ENCODE measurements around the gene ROR1. TPM values are rescaled to one million over a fixed set of nuclear protein-coding genes. Genes with fewer than 3 reads are reported as not detected.

Gene ROR1
- total and polyA plus RNA-seq, 2 donors (not counting 3 experiments of a cell fraction or from before 2014, with no cell fraction given) = 2.6 to 3.5 TPM

DNA sequence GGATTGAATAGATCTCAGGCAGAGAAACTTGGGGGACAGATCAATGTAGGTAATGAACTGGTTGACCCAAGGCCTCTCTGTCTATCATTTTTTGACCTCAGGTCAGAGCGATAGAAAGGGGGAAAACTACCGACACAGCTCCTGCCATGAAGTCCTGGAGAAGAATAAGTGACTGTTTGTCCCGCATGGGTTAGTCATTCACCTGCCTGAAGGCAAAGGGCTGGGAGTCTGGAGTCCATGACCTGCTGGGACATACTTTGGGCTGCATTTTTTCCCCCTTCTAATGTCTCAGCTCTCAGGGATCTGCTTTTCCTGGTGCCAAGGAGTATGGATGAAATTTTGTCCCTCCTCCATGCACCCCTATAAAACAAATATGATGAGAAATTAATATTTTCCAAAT, 1.6 kb upstream of the ROR1 start:
- Histone ChIP-seq H3K27me3 (ENCODE audit: control insufficient read depth in 2 of 2, insufficient read depth in 2 of 2, low read length in 2 of 2) (peaks cover 0 to 5% of the 10 kb centered on the region in 2 experiments), H3K9me1 (replicated peaks; ENCODE audit: control insufficient read depth, extremely low read depth, insufficient read depth, low read length) (no peaks in the 10 kb centered on the region), H4K20me1 (replicated peaks; ENCODE audit: control insufficient read depth, extremely low read depth, insufficient read depth, low read length) (no peaks in the 10 kb centered on the region), H3K36me3 (ENCODE audit: control insufficient read depth in 2 of 2, extremely low read depth in 1 of 2, insufficient read depth in 2 of 2, low read length in 2 of 2) (no peaks in the 10 kb centered on the region), H2AFZ (ENCODE audit: low read depth, low read length) (no peak overlapping the region), H3K4me3 (replicated peaks in 1 of 3; ENCODE audit: insufficient read depth in 1 of 3, low read depth in 1 of 3, low read length in 3 of 3) (no peak overlapping the region), H3K9me3 (replicated peaks; ENCODE audit: control insufficient read depth, insufficient read depth, low read length) (no peaks in the 10 kb centered on the region), H3K9ac (replicated peaks; ENCODE audit: extremely low read depth, insufficient read depth, low read length) (no peak overlapping the region), H3K4me2 (ENCODE audit: insufficient read depth, low read length) (no peak overlapping the region), H3K4me1 (ENCODE audit: control insufficient read depth, extremely low read depth, insufficient read depth, low read length) (peaks cover 15% of the 10 kb centered on the region), H3K79me2 (ENCODE audit: control insufficient read depth, insufficient read depth, low read length) (no peaks in the 10 kb centered on the region), H3K27ac (ENCODE audit: insufficient read depth, low read depth, low read length) (no peak overlapping the region)
- CTCF ChIA-PET = interaction anchor here (0.6 to 2.7 kb wide), 4 partner anchors 8 to 365 kb away, joined by 3 to 54 read pairs (median 14); no protein-coding TSS in a partner anchor
- POLR2A ChIA-PET = no interaction called here
- dilution Hi-C loops (cut with MboI; ENCODE audit: extremely low pct_ligation_motif_present, low sequenced_read_pairs) = no loop called here
- TF ChIP-seq, protein P1, sequence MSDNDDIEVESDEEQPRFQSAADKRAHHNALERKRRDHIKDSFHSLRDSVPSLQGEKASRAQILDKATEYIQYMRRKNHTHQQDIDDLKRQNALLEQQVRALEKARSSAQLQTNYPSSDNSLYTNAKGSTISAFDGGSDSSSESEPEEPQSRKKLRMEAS (IDR thresholded peaks at IDR 0.05; ENCODE audit: insufficient read depth, insufficient read length) = no peak
- TF ChIP-seq POLR2AphosphoS5 (IDR thresholded peaks at IDR 0.05; ENCODE audit: insufficient read depth, low read depth, low read length) = no peak
- no peak for TF ChIP-seq CTCF (IDR thresholded peaks at IDR 0.05; ENCODE audit: extremely low read depth in 1 of 2, insufficient read depth in 1 of 2, low read depth in 1 of 2, low read length in 2 of 2)
- TF ChIP-seq EZH2 (IDR thresholded peaks at IDR 0.05; ENCODE audit: borderline replicate concordance, low read depth, low read length, severe bottlenecking) = no peak
- TF ChIP-seq MYC (IDR thresholded peaks at IDR 0.05; ENCODE audit: low read depth, low read length) = no peak
- TF ChIP-seq GATA2 (IDR thresholded peaks at IDR 0.05; ENCODE audit: insufficient read depth, insufficient read length, low read depth, low read length) = no peak
- TF ChIP-seq POLR2A (IDR thresholded peaks at IDR 0.05; ENCODE audit: low read depth, low read length) = no peak
- no peak for TF ChIP-seq JUN (IDR thresholded peaks at IDR 0.05; ENCODE audit: borderline replicate concordance, insufficient read depth, insufficient read length, low read depth)
- TF ChIP-seq FOS (IDR thresholded peaks at IDR 0.05; ENCODE audit: borderline replicate concordance, insufficient read depth, low read length) = no peak
- intact Hi-C loops (cut with micrococcal nuclease) = loop anchor here (5.0 kb wide), 1 partner anchor 155 kb away; no protein-coding TSS in a partner anchor
- DNase-seq (ENCODE audit: low read depth, low spot score) (no peak), FAIRE-seq (no peak)
- no TSS peak for BruUV-seq (replicated peaks)

Measured in endothelial cell of umbilical vein (primary cell).